Right atrium auricular region (tissue), 2 donors: ENCODE results near the gene NRP2. TPM values are rescaled to one million over a fixed set of nuclear protein-coding genes. Genes with fewer than 3 reads are reported as not detected.
A peak's percentile ranks its signal among the peaks of the same experiment; 100 is the strongest.

Experiments used
- DNase-seq: peaks from one replicate; pipeline ENCODE4 v3.0.0-alpha.2; 2019; ENCODE audit warnings: low spot score
- H3K27ac ChIP-seq, 2 donors: fragments of 200-600 bp; sonication (generic); 1 replicate in 1 of 2; 2 replicates in 1 of 2; pipeline ENCODE4 v1.5.1; 2016 to 2019
- H3K27me3 ChIP-seq, 2 donors: fragments of 200-600 bp; sonication (generic); one replicate each; pipeline versions ENCODE4 v1.5.1 to v1.6.0; 2017 to 2019
- H3K36me3 ChIP-seq: fragments of 200-600 bp; sonication (generic); one replicate; pipeline ENCODE4 v1.5.1; 2016
- H3K4me1 ChIP-seq, 2 donors: fragments of 200-600 bp; sonication (generic); one replicate each; pipeline versions ENCODE4 v1.5.1 to v1.6.0; 2017 to 2019
- H3K4me3 ChIP-seq, 2 donors: fragments of 200-600 bp; sonication (generic); 1 replicate in 1 of 2; 2 replicates in 1 of 2; pipeline ENCODE4 v1.5.1; 2017 to 2019; ENCODE audit warnings: mild to moderate bottlenecking in 1 of 2, moderate library complexity in 1 of 2
- H3K9me3 ChIP-seq, 2 donors: fragments of 200-600 bp; sonication (generic); one replicate each; pipeline ENCODE4 v1.5.1; 2019
- total RNA-seq, 2 donors: library from RNA; depleted of rRNA; stranded (reverse); fragments of >200 nt; gene quantifications; one replicate each; pipeline ENCODE4 v1.1.0, GENCODE V29; 2016
- TF ChIP-seq, protein P1 (sequence below), 2 donors: fragments of 200-600 bp; sonication (generic); IDR thresholded peaks; one replicate each; pipeline ENCODE4 v1.5.1; 2019; ENCODE audit warnings: antibody characterized with exemption in 2 of 2

Gene NRP2
- total RNA-seq, 2 donors from 2014 or later, result 7.1 to 10.9 TPM

DNA sequence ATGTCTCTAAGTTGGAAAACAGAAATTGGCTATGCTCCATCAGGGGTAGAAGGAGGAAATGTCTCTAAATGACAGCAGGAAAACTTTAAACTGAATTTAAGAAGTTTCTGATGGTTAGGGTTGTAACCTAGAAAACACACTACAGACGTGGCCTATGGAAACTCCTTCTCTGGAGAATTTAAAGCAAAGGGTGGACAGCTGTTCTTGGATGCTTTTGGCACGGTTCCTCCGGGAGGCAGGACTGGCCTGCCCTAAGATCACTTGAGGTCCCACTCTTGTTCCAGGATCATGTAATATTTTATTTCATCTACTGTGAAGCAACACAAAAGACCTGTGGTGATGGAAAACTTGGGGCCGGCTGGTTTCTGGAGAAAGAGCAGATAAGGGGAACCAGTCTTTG, 77.0 kb downstream of the NRP2 start:
- no peak overlapping the region for H3K27ac ChIP-seq
- peaks cover 0 to 40% of the 10 kb centered on the region in 2 donors for H3K4me1 ChIP-seq
- no peaks in the 10 kb centered on the region for H3K9me3 ChIP-seq
- no peaks in the 10 kb centered on the region for H3K36me3 ChIP-seq
- no peaks in the 10 kb centered on the region for H3K27me3 ChIP-seq
- TF ChIP-seq, protein P1, sequence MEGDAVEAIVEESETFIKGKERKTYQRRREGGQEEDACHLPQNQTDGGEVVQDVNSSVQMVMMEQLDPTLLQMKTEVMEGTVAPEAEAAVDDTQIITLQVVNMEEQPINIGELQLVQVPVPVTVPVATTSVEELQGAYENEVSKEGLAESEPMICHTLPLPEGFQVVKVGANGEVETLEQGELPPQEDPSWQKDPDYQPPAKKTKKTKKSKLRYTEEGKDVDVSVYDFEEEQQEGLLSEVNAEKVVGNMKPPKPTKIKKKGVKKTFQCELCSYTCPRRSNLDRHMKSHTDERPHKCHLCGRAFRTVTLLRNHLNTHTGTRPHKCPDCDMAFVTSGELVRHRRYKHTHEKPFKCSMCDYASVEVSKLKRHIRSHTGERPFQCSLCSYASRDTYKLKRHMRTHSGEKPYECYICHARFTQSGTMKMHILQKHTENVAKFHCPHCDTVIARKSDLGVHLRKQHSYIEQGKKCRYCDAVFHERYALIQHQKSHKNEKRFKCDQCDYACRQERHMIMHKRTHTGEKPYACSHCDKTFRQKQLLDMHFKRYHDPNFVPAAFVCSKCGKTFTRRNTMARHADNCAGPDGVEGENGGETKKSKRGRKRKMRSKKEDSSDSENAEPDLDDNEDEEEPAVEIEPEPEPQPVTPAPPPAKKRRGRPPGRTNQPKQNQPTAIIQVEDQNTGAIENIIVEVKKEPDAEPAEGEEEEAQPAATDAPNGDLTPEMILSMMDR (IDR thresholded peaks at IDR 0.05), result no peak
- no peak for DNase-seq
- H3K4me3 ChIP-seq, result no peak overlapping the region

DNA sequence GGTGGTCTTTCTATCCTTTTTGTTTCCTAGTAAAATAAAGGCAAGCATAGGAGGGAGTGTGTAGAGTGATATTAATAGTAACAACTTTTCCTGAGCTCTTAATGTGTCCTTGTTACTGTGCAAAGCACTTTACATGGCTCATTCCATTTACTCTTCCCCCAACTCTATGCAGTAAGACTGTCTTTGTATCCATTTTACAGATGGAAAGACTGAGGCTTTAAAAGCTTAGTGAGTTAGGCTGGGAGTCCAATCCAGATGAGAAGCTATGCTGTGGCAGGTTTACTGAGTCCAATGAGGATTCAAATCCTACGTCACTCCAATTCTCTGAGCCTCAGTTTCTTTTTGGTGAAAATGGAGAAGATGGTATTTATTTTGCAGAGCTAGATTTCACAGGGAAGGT, 77.4 kb downstream of the NRP2 start:
- H3K9me3 ChIP-seq, result no peaks in the 10 kb centered on the region
- no peaks in the 10 kb centered on the region for H3K27me3 ChIP-seq
- H3K4me1 ChIP-seq, result peaks cover 0 to 44% of the 10 kb centered on the region in 2 donors
- H3K27ac ChIP-seq, result no peak overlapping the region
- DNase-seq, result no peak
- H3K36me3 ChIP-seq, result no peaks in the 10 kb centered on the region
- TF ChIP-seq, protein P1 (IDR thresholded peaks at IDR 0.05), result no peak
- H3K4me3 ChIP-seq, result no peak overlapping the region

DNA sequence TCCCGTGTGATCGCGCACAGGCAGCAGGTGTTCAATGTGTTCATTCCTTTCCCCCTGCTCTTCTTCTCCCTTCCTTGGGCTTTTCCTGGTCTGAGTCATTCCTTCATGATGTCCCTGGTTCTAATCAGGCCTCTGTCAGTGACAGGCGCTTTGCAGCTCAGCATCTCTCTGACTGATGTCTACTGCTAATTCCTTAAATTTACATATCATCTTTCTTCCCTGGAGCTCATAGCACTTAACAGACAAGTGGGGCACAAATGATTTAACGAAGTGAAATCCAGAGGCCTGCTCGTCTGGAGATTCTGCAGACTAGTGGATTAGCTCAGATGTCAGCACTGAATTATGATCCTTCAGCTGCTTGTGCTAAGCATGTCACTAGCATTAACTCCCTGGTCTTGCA, 77.9 kb downstream of the NRP2 start:
- H3K27ac ChIP-seq, result no peak overlapping the region
- no peaks in the 10 kb centered on the region for H3K9me3 ChIP-seq
- peaks cover 0 to 44% of the 10 kb centered on the region in 2 donors for H3K4me1 ChIP-seq
- H3K27me3 ChIP-seq, result no peaks in the 10 kb centered on the region
- no peak for DNase-seq
- H3K36me3 ChIP-seq, result no peaks in the 10 kb centered on the region
- H3K4me3 ChIP-seq, result no peak overlapping the region
- TF ChIP-seq, protein P1 (IDR thresholded peaks at IDR 0.05), result no peak

DNA sequence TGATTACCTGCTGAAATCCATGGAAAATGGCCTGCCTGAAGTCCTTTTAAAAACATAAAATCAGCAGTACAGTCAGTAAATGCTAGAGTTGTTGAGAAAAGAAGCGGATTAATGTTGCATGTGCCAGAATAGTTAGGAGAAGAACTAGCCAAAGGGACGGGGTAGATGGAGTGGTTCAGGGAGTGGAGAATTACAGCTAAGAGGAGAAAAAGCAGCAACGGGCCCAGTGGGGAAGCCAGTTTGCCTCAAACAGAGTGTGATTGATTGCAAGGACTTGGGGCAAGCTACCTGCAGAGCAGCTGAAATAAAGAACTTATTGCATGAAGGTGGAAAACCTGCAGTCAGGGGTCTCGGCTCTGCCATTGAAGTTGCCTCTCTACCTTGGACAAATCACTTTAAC, 79.1 kb downstream of the NRP2 start:
- DNase-seq, result no peak
- TF ChIP-seq, protein P1 (IDR thresholded peaks at IDR 0.05), result no peak
- H3K9me3 ChIP-seq, result no peaks in the 10 kb centered on the region
- no peak overlapping the region for H3K27ac ChIP-seq
- H3K4me3 ChIP-seq, result no peak overlapping the region
- H3K27me3 ChIP-seq, result no peaks in the 10 kb centered on the region
- no peaks in the 10 kb centered on the region for H3K36me3 ChIP-seq
- H3K4me1 ChIP-seq, result peaks cover 0 to 42% of the 10 kb centered on the region in 2 donors

DNA sequence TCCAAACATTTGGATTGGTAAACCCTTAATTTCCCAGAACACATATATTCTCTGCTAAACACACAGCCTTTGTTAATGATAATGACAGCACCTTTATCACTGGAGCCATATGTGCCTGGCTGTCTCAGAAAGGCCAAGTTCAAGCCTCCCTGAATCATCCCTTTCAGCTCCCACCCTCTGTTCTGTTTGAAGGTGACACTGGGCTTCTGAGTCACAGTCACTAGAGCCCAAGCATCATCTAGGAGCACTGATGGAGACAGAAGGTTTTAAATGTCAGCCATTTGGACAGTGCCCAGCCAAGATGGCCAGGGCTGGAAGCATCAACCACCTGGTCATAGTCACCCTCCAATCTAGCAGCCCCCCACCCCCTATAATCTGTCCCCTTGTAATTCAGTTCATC, 80.6 kb downstream of the NRP2 start:
- Histone ChIP-seq H3K9me3 (no peaks in the 10 kb centered on the region), H3K27ac (peak overlapping the region in 1 of 2 donors; percentile 41), H3K27me3 (no peaks in the 10 kb centered on the region), H3K4me3 (no peak overlapping the region), H3K36me3 (no peaks in the 10 kb centered on the region), H3K4me1 (peaks cover 0 to 30% of the 10 kb centered on the region in 2 donors)
- TF ChIP-seq, protein P1 (IDR thresholded peaks at IDR 0.05), result no peak
- no peak for DNase-seq

DNA sequence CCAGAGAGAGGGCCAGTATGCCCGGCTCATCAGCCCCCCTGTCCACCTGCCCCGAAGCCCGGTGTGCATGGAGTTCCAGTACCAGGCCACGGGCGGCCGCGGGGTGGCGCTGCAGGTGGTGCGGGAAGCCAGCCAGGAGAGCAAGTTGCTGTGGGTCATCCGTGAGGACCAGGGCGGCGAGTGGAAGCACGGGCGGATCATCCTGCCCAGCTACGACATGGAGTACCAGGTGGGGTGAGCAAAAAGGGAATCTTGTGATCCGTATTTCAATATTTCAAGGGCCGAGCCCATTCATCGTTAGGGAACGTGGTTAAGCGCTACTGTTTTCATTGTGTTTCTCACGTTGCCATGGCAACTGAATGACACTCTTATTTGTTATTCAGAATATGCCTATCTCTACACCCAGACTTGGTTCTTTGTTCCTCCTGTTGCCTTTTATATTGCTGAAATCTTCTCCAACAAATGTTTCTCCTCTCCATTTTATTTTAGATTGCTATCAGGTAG, 81.5 kb downstream of the NRP2 start:
- TF ChIP-seq, protein P1 (IDR thresholded peaks at IDR 0.05), result peak; percentile 37 to 69
- Histone ChIP-seq H3K27ac (peak overlapping the region; percentile 18 to 41), H3K36me3 (no peaks in the 10 kb centered on the region), H3K27me3 (no peaks in the 10 kb centered on the region), H3K4me3 (no peak overlapping the region), H3K4me1 (peaks cover 0 to 24% of the 10 kb centered on the region in 2 donors), H3K9me3 (no peaks in the 10 kb centered on the region)
- DNase-seq, result peak; percentile 73
